GM12872 (cell line): ENCODE measurements around the gene IST1.
A peak's percentile ranks its signal among the peaks of the same experiment; 100 is the strongest.

Experiments used
- CTCF ChIP-seq: IDR thresholded peaks from 3 replicates; pipeline ENCODE4 v1.5.1; 2011; ENCODE audit warnings: low read depth, mild to moderate bottlenecking, low read length, moderate library complexity; ENCODE audit not compliant: insufficient read depth

IST1 gene

GRCh38 chr16:71867939-71868338, 27.4 kb upstream of the IST1 start:
- no peak for TF ChIP-seq CTCF

GRCh38 chr16:71869089-71869488, 26.2 kb upstream of the IST1 start:
- no peak for TF ChIP-seq CTCF

GRCh38 chr16:71870818-71871217, 24.5 kb upstream of the IST1 start:
- no peak for TF ChIP-seq CTCF

DNA sequence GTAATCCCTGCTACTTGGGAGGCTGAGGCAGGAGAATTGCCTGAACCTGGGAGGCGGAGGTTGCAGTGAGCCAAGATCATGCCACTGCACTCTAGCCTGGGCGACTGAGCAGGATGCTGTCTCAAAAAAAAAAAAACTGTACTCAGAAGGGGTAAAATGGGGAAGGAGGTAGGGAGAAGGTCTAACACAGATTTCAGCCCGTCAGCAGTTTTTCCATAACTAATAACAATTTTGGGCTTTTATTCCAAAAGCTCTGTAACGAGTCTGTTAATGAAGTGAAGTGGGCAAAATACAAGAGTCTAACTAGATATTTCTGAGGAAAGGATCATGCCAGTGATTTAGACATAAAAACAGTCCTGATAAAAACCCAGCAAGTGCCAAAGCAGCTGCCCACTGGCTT, 22.1 kb upstream of the IST1 start:
- TF ChIP-seq CTCF: no peak

GRCh38 chr16:71878911-71879310, 16.4 kb upstream of the IST1 start:
- TF ChIP-seq CTCF: no peak

- TF ChIP-seq CTCF: no peak
Observed at GRCh38 chr16:71880176-71880575, 15.2 kb upstream of the IST1 start.

GRCh38 chr16:71882505-71883167, 12.7 kb upstream of the IST1 start:
- peak; percentile 84 for TF ChIP-seq CTCF
